Stromal cell of bone marrow (primary cell): Measurements from ENCODE around the gene KCTD11.

Experiments
- DNase-seq: peaks from one replicate; pipeline ENCODE4 v3.0.0-alpha.2; 2012; ENCODE audit warnings: low read depth

KCTD11 gene

GRCh38 chr17:7379134-7379533 lies 27.2 kb downstream of the KCTD11 start:
- no peak for DNase-seq

- DNase-seq, result no peak
Measured at GRCh38 chr17:7380321-7380720, 28.4 kb downstream of the KCTD11 start.

GRCh38 chr17:7380855-7381683 lies 29.1 kb downstream of the KCTD11 start, which contains the start of gene TNK1:
TNK1 (plus strand) TSS chr17:7381089; CDS start chr17:7382927, 1,838 bp downstream.
- no peak for DNase-seq

- DNase-seq, result no peak
Measured at GRCh38 chr17:7382901-7383300, 30.9 kb downstream of the KCTD11 start.

- DNase-seq, result no peak
Measured at GRCh38 chr17:7383371-7383741, 31.4 kb downstream of the KCTD11 start.

- no peak for DNase-seq
Measured at GRCh38 chr17:7383742-7384488, 32.0 kb downstream of the KCTD11 start.

GRCh38 chr17:7384489-7385081 lies 32.6 kb downstream of the KCTD11 start:
- DNase-seq, result no peak

GRCh38 chr17:7388856-7389255 lies 36.9 kb downstream of the KCTD11 start:
- no peak for DNase-seq

- DNase-seq, result no peak
Measured at GRCh38 chr17:7389924-7390910, 38.3 kb downstream of the KCTD11 start.

- no peak for DNase-seq
Measured at GRCh38 chr17:7391307-7391706, 39.3 kb downstream of the KCTD11 start.

GRCh38 chr17:7392696-7393612 lies 41.0 kb downstream of the KCTD11 start:
- no peak for DNase-seq

GRCh38 chr17:7393613-7394451 lies 41.9 kb downstream of the KCTD11 start:
- no peak for DNase-seq

- peak; percentile 74 for DNase-seq
Measured at GRCh38 chr17:7394452-7395191, 42.7 kb downstream of the KCTD11 start, which contains the start of gene PLSCR3. PLSCR3 (minus strand) TSS chr17:7394525; CDS start chr17:7394110, 415 bp downstream.

GRCh38 chr17:7396147-7396546 lies 44.2 kb downstream of the KCTD11 start:
- no peak for DNase-seq

- DNase-seq, result no peak
Measured at GRCh38 chr17:7398612-7399011, 46.6 kb downstream of the KCTD11 start.

- DNase-seq, result no peak
Measured at GRCh38 chr17:7403043-7403726, 51.2 kb downstream of the KCTD11 start.

GRCh38 chr17:7403727-7403976 lies 51.7 kb downstream of the KCTD11 start:
- peak; percentile 55 for DNase-seq

GRCh38 chr17:7403977-7404736 lies 52.2 kb downstream of the KCTD11 start, which contains the start of gene TMEM256:
TMEM256 (minus strand) TSS chr17:7404097; CDS start chr17:7404084, 13 bp downstream.
- peak; percentile 100 for DNase-seq
